SK-N-SH (cell line): ENCODE results near the gene ARAP1. TPM values are rescaled to one million over a fixed set of nuclear protein-coding genes. Genes with fewer than 3 reads are reported as not detected.

ENCODE experiments used
- CTCF ChIA-PET: fragments of 300-600, 350-600 bp; formaldehyde crosslinking; extraction: SDS; loops from one replicate; lab custom pipeline; 2021; lab: Yijun Ruan, JAX
- POLR2A ChIA-PET: fragments of 350-600 bp; sonication (Branson Sonifier 250); formaldehyde crosslinking; extraction: SDS; loops from one replicate; lab custom pipeline; 2020; ENCODE audit warnings: antibody characterized with exemption, inconsistent platforms; lab: Yijun Ruan, JAX
- DNase-seq: peaks from one replicate; pipeline ENCODE4 v3.0.0; 2012
- H2AFZ ChIP-seq: fragments of 200-600 bp; sonication (generic); 2 replicates; pipeline ENCODE4 v1.8.1; 2016; ENCODE audit warnings: antibody characterized with exemption, mild to moderate bottlenecking, low read depth
- H3F3A ChIP-seq: fragments of 200-600 bp; sonication (generic); replicated peaks from 2 replicates; pipeline ENCODE3; 2016; ENCODE audit warnings: antibody characterized with exemption, mild to moderate bottlenecking; ENCODE audit not compliant: insufficient read depth
- H3K27ac ChIP-seq, 2 experiments: fragments of 200-500 bp in 1 of 2; fragments of 200-600 bp in 1 of 2; sonication (Bioruptor generic) in 1 of 2; sonication (generic), shearing (Covaris generic) in 1 of 2; 2 replicates each; pipeline versions ENCODE4 v1.5.1 to v1.6.1; 2014 to 2016; ENCODE audit warnings: low read depth in 2 of 2, inconsistent platforms in 1 of 2, low read length in 1 of 2, mild to moderate bottlenecking in 1 of 2, mixed read lengths in 1 of 2
- H3K27me3 ChIP-seq: fragments of 200-600 bp; sonication (generic), shearing (Covaris generic); 2 replicates; pipeline ENCODE4 v1.6.1; 2016; ENCODE audit warnings: mixed run types; ENCODE audit not compliant: insufficient read depth
- H3K36me3 ChIP-seq, 2 experiments: fragments of 200-500 bp in 1 of 2; fragments of 200-600 bp in 1 of 2; sonication (Bioruptor generic) in 1 of 2; sonication (generic) in 1 of 2; replicated peaks in 1 of 2; 2 replicates each; pipeline versions ENCODE3 to v1.5.1; 2014 to 2016; ENCODE audit warnings: low read length in 1 of 2, mild to moderate bottlenecking in 1 of 2; ENCODE audit not compliant: insufficient read depth in 2 of 2, control insufficient read depth in 1 of 2
- H3K4me1 ChIP-seq, 2 experiments: fragments of 200-500 bp in 1 of 2; fragments of 200-600 bp in 1 of 2; sonication (Bioruptor generic) in 1 of 2; sonication (generic), shearing (Covaris generic) in 1 of 2; 2 replicates each; pipeline versions ENCODE4 v1.5.1 to v1.6.1; 2014 to 2016; ENCODE audit warnings: low read depth in 1 of 2, low read length in 1 of 2, mixed run types in 1 of 2; ENCODE audit not compliant: insufficient read depth in 2 of 2, control insufficient read depth in 1 of 2
- H3K4me2 ChIP-seq: fragments of 200-600 bp; sonication (generic), shearing (Covaris generic); 2 replicates; pipeline ENCODE4 v1.6.1; 2017; ENCODE audit warnings: mixed run types
- H3K4me3 ChIP-seq, 2 experiments: fragments of 200-500 bp in 1 of 2; fragments of 200-600 bp in 1 of 2; sonication (Bioruptor generic) in 1 of 2; sonication (generic), shearing (Covaris generic) in 1 of 2; 2 replicates each; pipeline versions ENCODE4 v1.5.1 to v1.8.1; 2014 to 2016; ENCODE audit warnings: low read depth in 2 of 2, inconsistent platforms in 1 of 2, low read length in 1 of 2, mild to moderate bottlenecking in 1 of 2, mixed read lengths in 1 of 2, moderate library complexity in 1 of 2
- H3K79me2 ChIP-seq: fragments of 200-600 bp; sonication (generic); 2 replicates; pipeline ENCODE4 v1.8.1; 2017; ENCODE audit warnings: mild to moderate bottlenecking; ENCODE audit not compliant: insufficient read depth
- H3K9ac ChIP-seq: fragments of 200-600 bp; sonication (generic); 2 replicates; pipeline ENCODE4 v1.6.1; 2017; ENCODE audit warnings: mixed run types
- H3K9me2 ChIP-seq: fragments of 200-600 bp; sonication (generic); 2 replicates; pipeline ENCODE4 v1.6.1; 2017; ENCODE audit warnings: mixed run types
- H3K9me3 ChIP-seq: fragments of 200-600 bp; sonication (generic); 2 replicates; pipeline ENCODE4 v1.6.1; 2017; ENCODE audit warnings: mixed run types, mild to moderate bottlenecking, moderate library complexity
- H4K20me1 ChIP-seq: fragments of 200-600 bp; sonication (generic); 2 replicates; pipeline ENCODE4 v1.6.1; 2017; ENCODE audit warnings: mild to moderate bottlenecking, mixed run types; ENCODE audit not compliant: insufficient read depth
- CTCF ChIP-seq: fragments of 200-600 bp; sonication (generic); IDR thresholded peaks from 2 replicates; pipeline ENCODE4 v1.6.1; 2017; ENCODE audit warnings: antibody characterized with exemption, mild to moderate bottlenecking, moderate library complexity
- ELF1 ChIP-seq: IDR thresholded peaks from 2 replicates; pipeline ENCODE4 v1.4.0; 2012
- EZH2phosphoT487 ChIP-seq: fragments of 200-600 bp; sonication (generic); IDR thresholded peaks from 2 replicates; pipeline ENCODE4 v1.6.1; 2017; ENCODE audit warnings: low read depth, mixed run types, mild to moderate bottlenecking, antibody characterized with exemption, moderate library complexity, borderline replicate concordance
- FOXM1 ChIP-seq: IDR thresholded peaks from 2 replicates; pipeline ENCODE4 v1.4.0; 2012; ENCODE audit warnings: low read depth, mild to moderate bottlenecking
- GABPA ChIP-seq: IDR thresholded peaks from 2 replicates; pipeline ENCODE4 v1.4.0; 2012; ENCODE audit warnings: low read depth, mild to moderate bottlenecking
- GATA2 ChIP-seq: sonication (generic); formaldehyde crosslinking; IDR thresholded peaks from 2 replicates; pipeline ENCODE4 v1.5.0; 2020; ENCODE audit warnings: mild to moderate bottlenecking, missing genetic modification reagents
- MAX ChIP-seq: IDR thresholded peaks from 2 replicates; pipeline ENCODE4 v1.4.0; 2012; ENCODE audit warnings: low read depth
- MEF2A ChIP-seq: IDR thresholded peaks from 2 replicates; pipeline ENCODE4 v1.4.0; 2012; ENCODE audit warnings: low read depth, borderline replicate concordance
- NFIC ChIP-seq: IDR thresholded peaks from 2 replicates; pipeline ENCODE4 v1.4.0; 2012; ENCODE audit warnings: borderline replicate concordance
- PBX3 ChIP-seq: IDR thresholded peaks from 2 replicates; pipeline ENCODE4; 2012
- RAD21 ChIP-seq: IDR thresholded peaks from 2 replicates; pipeline ENCODE4 v1.6.1; 2012; ENCODE audit warnings: mild to moderate bottlenecking, low read length
- RCOR1 ChIP-seq: fragments of 150-350 bp; IDR thresholded peaks from 2 replicates; pipeline ENCODE4 v1.6.1; 2017; ENCODE audit warnings: antibody characterized with exemption, low read length
- REST ChIP-seq: IDR thresholded peaks from 2 replicates; pipeline ENCODE4 v1.6.1; 2012; ENCODE audit warnings: mild to moderate bottlenecking, low read depth, low read length, moderate library complexity
- RFX5 ChIP-seq: IDR thresholded peaks from 2 replicates; pipeline ENCODE4 v1.6.1; 2012; ENCODE audit warnings: mild to moderate bottlenecking, improper control_type of control experiment, low read length
- SIN3A ChIP-seq: IDR thresholded peaks from 2 replicates; pipeline ENCODE4 v1.6.1; 2012; ENCODE audit warnings: low read depth, mild to moderate bottlenecking, low read length, moderate library complexity, borderline replicate concordance
- SMC3 ChIP-seq: IDR thresholded peaks from 2 replicates; pipeline ENCODE4 v1.6.1; 2012; ENCODE audit warnings: low read depth, low read length, improper control_type of control experiment
- TAF1 ChIP-seq: IDR thresholded peaks from 2 replicates; pipeline ENCODE4 v1.6.1; 2012; ENCODE audit warnings: low read depth, mild to moderate bottlenecking, low read length, moderate library complexity, borderline replicate concordance
- TEAD4 ChIP-seq: IDR thresholded peaks from 2 replicates; pipeline ENCODE4 v1.4.0; 2012; ENCODE audit warnings: mild to moderate bottlenecking, borderline replicate concordance; ENCODE audit not compliant: insufficient read depth
- USF1 ChIP-seq: IDR thresholded peaks from 2 replicates; pipeline ENCODE4 v1.4.0; 2012; ENCODE audit warnings: low read depth, borderline replicate concordance
- WGBS: methylation state at CpG from one replicate; pipeline ENCODE4 v1.1.6; 2017; ENCODE audit warnings: low lambda C conversion rate; 5-methylcytosine and 5-hydroxymethylcytosine counted together
- polyA plus RNA-seq, 3 experiments: library from polyadenylated mRNA; depleted of rRNA; stranded (reverse); fragments of >200 nt; gene quantifications; 2 replicates each; pipeline ENCODE4 v1.2.3, GENCODE V29; 2012

The ARAP1 gene
- polyA plus RNA-seq, 1 of the 3 experiments (the other 2 are of a cell fraction), result 56.6 TPM

GRCh38 chr11:72702577-72703241 is 49.5 kb downstream of the ARAP1 start:
- DNase-seq, result no peak
- no peak overlapping the region for H2AFZ ChIP-seq
- TF ChIP-seq MAX (no peak), CTCF (no peak), EZH2phosphoT487 (no peak), TAF1 (no peak), RAD21 (no peak), NFIC (no peak), TEAD4 (no peak), GABPA (no peak), MEF2A (no peak), RFX5 (no peak), SMC3 (no peak), GATA2 (no peak), ELF1 (no peak), RCOR1 (no peak), PBX3 (no peak), FOXM1 (no peak), REST (no peak), SIN3A (no peak), USF1 (no peak)
- H3K9me2 ChIP-seq, result no peaks in the 10 kb centered on the region
- POLR2A ChIA-PET, result no interaction called here
- H3K36me3 ChIP-seq, result peaks cover 7 to 44% of the 10 kb centered on the region in 2 experiments
- H3F3A ChIP-seq, result no peaks in the 10 kb centered on the region
- no peak overlapping the region for H3K4me2 ChIP-seq
- H3K9me3 ChIP-seq, result no peaks in the 10 kb centered on the region
- CTCF ChIA-PET, result interaction anchor here (0.6 to 2.9 kb wide), 9 partner anchors 18 to 353 kb away, joined by 3 to 15 read pairs (median 3); no protein-coding TSS in a partner anchor
- no peaks in the 10 kb centered on the region for H4K20me1 ChIP-seq
- H3K4me1 ChIP-seq, result peaks cover 0 to 12% of the 10 kb centered on the region in 2 experiments; a peak in 1 of 4 replicates
- WGBS, result 84% methylated on average over 5 of the region's 15 CpGs
- peak overlapping the region in 1 of 2 experiments; percentile 44; a peak in 1 of 4 replicates for H3K27ac ChIP-seq
- no peak overlapping the region for H3K9ac ChIP-seq
- no peak overlapping the region for H3K4me3 ChIP-seq
- no peaks in the 10 kb centered on the region for H3K79me2 ChIP-seq
- H3K27me3 ChIP-seq, result no peaks in the 10 kb centered on the region
